NCI-H226 (cell line): ENCODE data around the gene WDR48.
A peak's percentile ranks its signal among the peaks of the same experiment; 100 is the strongest.

ENCODE experiments used
- DNase-seq: peaks from one replicate; pipeline ENCODE4 v3.0.0-alpha.2; 2015

WDR48 gene

DNA sequence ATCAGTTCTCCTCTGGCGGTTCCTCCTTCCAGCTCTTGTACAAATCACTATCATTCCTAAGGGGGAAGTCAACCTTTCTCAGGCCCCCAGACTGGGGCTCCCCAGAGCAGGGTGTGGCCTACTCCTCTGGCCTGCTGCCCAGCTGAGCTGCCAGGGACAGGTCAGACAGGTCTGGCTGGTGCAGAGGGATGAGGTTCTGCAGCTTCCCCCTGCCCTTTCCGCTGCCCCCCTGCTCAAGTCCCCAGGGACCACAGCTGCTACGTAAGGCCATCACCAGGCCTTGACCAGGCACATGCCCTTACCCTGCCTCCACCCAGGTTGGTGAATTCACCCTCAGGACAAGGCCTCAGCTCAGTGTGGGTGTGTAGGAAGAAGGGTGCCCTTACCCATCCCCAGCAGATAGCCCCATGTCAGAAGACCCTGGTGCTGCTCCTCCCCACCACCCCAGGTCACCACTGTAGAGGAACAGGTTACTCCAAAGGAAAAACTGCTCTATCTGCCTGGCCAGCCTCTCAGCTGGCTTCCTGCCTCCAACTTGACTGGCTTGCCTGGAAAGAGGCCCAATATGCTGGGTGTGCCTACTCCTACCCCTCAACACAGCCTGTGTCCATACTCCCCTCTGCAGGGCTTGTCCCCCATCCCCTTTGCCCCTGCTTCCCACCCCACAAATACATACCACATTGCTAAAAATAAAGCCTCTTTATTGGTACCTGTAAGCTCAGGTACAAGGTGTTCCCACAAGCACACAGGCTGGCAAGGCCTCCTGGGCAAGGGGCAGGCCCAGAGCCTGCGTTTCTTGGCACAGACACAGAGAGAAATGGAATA is 89.6 kb downstream of the WDR48 start:
- DNase-seq: peak; percentile 66

DNA sequence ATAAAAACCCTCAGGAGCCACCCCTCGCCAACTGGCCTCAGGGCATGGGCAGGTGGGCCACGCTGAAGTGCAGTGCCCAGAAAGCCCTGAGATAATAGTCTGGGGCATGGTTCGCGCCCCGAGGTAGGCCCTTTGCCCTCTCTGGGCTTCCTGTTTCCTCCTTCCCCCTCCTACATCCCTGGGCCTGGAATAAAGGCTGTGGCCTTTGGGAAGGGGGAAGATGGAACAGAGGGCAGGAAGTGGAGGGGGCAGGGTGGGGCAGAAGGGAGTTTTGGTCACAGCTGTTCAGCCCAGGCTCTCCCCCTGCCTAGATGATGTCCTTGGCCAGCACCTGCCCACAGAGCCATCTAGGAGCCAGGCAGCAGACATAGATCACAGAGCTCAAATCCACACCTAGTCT is 90.3 kb downstream of the WDR48 start:
- no peak for DNase-seq

DNA sequence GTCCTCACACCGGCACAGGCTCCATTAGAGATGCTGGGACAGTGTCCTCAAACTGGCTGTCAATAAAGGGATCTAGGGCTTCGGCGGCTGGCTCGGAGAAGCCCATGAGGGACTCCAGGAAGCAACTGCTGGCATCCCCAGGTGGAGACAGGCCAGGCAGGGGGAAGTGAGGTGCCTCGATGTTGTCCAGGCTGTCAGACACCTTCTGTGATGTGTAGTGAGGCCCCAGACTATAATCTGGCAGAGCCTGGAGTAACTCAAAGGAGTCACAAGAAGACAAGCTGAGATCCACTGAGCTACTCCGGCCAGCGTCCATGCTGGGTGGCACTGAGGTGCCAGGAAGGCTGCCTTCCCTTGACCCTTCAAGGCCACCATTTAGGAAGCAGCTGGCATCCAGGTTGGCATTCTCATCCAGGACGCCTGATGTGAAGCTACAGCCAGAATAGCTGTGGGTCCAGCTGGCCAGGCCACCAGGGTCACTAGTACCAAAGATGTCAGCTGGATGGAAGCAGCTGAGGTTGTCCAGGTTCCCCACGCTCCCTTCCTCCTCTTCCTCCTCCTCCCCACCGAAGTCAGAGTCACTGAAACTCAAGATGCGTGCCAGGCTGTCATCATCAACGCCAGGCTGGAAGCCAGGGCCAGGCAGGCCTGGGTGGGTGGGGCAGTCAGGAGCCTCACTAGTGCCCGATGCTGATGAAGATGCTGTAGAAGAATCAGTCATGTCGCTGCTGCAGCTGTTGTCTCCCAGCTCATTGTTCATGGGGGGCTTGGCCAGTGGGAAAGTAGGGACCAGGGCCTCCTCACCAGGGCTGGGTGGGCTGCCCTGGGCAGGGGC is 91.5 kb downstream of the WDR48 start:
- DNase-seq: no peak

DNA sequence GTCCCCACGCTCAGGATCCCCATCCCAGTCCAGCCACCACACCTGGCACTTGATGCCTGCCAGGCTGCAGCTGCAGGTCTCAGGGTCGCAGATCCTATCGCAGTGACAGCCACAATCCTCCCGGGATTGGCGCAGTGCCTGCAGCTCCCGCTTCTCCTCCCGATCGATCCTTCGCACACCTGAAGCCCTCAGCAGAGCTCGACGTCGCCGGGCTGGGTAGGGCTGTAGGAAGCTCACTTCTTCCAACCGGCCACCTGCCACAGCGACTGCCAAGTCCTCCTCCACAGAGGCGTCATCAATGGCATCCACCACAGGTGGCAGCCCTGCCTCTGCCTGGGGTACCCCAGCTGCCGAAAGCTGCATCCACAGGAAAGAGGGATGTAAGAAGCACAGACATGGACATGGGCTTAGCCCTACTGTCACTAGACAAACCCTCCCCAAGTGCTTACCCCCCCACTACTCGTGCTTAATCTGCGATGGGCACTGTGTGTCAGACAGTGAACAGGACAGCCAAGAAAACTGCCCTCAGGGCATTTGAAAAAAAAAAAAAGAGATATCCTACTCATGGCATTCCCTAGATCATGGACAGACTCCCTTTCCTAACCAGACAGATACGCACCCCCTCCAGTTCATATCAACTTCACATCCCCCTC is 92.4 kb downstream of the WDR48 start:
- no peak for DNase-seq

DNA sequence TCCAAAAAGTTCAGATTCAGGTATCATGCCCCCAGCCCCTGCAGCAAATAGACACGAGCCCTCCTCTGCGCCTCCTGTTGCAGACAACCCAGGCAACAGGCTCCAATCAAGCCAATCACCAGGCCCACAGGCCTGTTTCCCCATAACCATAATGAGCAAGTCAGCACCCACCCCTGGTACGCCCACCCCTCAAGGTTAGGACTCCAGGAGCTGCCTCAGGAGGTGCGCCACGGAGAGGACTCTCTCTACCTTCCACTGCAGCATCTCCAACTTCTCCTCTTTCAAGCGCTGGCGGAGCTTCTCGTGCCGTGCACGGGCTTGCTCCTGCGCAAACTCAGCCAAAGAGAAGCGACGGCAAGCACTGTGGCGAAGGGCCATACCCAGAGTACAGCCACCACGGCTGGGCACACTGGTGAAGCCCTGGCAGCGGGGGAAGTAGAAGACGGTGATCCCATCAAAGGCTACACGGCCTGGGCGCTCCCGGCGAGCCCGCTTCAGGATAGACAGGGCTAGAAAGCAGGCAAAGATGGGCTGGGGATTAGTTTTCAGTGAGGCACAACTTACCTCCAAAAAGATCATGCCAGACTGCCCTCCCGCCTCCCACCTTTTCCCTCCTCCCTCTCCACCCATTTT is 93.0 kb downstream of the WDR48 start:
- no peak for DNase-seq

DNA sequence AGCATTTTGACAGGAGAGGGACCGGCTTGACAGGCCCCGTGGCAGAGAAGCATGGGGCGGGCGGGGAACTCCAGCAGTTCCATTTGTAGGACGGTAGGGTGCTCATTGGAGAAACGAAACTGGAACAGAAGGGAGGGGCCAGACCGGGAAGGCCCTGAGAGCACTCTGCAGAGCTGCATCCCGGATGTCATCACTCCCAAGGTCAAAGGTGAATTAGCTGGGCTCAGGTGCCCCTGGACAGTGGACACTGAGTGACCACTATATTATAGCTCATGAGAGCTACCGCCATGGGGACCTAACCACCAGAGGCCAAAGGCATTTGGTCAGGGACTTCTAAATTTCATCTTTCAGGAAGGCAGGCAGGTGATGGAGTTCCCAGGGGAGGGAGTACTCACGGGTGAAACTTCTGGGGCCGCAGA is 94.3 kb downstream of the WDR48 start:
- no peak for DNase-seq
